Ishikawa (cell line): Measurements from ENCODE around the gene IL1RL2.

ENCODE experiments used
- CEBPB ChIP-seq: IDR thresholded peaks from 2 replicates; pipeline ENCODE4 v1.6.1; 2012
- CREB1 ChIP-seq: IDR thresholded peaks from 2 replicates; pipeline ENCODE4 v1.6.1; 2012; ENCODE audit warnings: low read depth
- EGR1 ChIP-seq: IDR thresholded peaks from 2 replicates; pipeline ENCODE4 v1.6.1; 2012
- EP300 ChIP-seq: IDR thresholded peaks from 2 replicates; pipeline ENCODE4 v1.6.1; 2012; ENCODE audit warnings: borderline replicate concordance
- FOXM1 ChIP-seq: IDR thresholded peaks from 2 replicates; pipeline ENCODE4 v1.6.1; 2012; ENCODE audit warnings: low read depth, borderline replicate concordance
- NFIC ChIP-seq: IDR thresholded peaks from 2 replicates; pipeline ENCODE4 v1.6.1; 2012
- RAD21 ChIP-seq: IDR thresholded peaks from 2 replicates; pipeline ENCODE4 v1.6.1; 2012; ENCODE audit warnings: low read depth
- TAF1 ChIP-seq: IDR thresholded peaks from 2 replicates; pipeline ENCODE4 v1.6.1; 2012; ENCODE audit warnings: low read depth, mild to moderate bottlenecking
- TCF12 ChIP-seq: IDR thresholded peaks from 2 replicates; pipeline ENCODE4 v1.6.1; 2012; ENCODE audit warnings: low read depth
- TEAD4 ChIP-seq: IDR thresholded peaks from 2 replicates; pipeline ENCODE4 v1.6.1; 2012
- YY1 ChIP-seq: IDR thresholded peaks from 2 replicates; pipeline ENCODE4 v1.6.1; 2012; ENCODE audit warnings: low read depth
- ZBTB7A ChIP-seq: IDR thresholded peaks from 2 replicates; pipeline ENCODE4 v1.6.1; 2012; ENCODE audit warnings: low read depth
- TF ChIP-seq, protein P1 (sequence below): IDR thresholded peaks from 2 replicates; pipeline ENCODE4 v1.6.1; 2012
- TF ChIP-seq, protein P2 (sequence below): IDR thresholded peaks from 2 replicates; pipeline ENCODE4 v1.6.1; 2012
- TF ChIP-seq, protein P3 (sequence below): IDR thresholded peaks from 2 replicates; pipeline ENCODE4 v1.6.1; 2012; ENCODE audit warnings: low read depth, mild to moderate bottlenecking

Gene IL1RL2

DNA sequence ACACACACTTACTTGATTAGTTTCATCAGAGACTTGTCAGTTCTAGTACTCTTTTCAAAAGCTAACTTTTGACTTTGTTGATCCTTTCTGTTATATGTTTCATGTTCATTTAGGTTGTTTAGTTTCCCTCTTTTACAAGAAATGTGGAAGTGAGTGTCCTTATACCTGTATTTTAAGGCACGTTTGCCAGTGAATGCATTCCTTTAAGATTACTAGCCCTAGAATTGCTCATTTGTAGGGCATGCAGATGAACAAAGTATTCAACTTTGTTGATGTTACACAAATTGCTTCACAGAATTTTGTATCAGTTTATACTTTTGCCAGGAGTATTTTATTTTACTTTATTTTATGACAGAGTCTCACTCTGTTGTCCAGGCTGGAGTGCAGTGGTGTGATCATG, 6.3 kb downstream of the IL1RL2 start:
- TF ChIP-seq YY1 (no peak), TEAD4 (no peak), TCF12 (no peak), EP300 (no peak), EGR1 (no peak), FOXM1 (no peak), TAF1 (no peak), CEBPB (no peak), CREB1 (no peak), ZBTB7A (no peak)
- TF ChIP-seq, protein P1, sequence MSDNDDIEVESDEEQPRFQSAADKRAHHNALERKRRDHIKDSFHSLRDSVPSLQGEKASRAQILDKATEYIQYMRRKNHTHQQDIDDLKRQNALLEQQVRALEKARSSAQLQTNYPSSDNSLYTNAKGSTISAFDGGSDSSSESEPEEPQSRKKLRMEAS: no peak
- TF ChIP-seq, protein P2, sequence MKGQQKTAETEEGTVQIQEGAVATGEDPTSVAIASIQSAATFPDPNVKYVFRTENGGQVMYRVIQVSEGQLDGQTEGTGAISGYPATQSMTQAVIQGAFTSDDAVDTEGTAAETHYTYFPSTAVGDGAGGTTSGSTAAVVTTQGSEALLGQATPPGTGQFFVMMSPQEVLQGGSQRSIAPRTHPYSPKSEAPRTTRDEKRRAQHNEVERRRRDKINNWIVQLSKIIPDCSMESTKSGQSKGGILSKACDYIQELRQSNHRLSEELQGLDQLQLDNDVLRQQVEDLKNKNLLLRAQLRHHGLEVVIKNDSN: no peak
- TF ChIP-seq, protein P3, sequence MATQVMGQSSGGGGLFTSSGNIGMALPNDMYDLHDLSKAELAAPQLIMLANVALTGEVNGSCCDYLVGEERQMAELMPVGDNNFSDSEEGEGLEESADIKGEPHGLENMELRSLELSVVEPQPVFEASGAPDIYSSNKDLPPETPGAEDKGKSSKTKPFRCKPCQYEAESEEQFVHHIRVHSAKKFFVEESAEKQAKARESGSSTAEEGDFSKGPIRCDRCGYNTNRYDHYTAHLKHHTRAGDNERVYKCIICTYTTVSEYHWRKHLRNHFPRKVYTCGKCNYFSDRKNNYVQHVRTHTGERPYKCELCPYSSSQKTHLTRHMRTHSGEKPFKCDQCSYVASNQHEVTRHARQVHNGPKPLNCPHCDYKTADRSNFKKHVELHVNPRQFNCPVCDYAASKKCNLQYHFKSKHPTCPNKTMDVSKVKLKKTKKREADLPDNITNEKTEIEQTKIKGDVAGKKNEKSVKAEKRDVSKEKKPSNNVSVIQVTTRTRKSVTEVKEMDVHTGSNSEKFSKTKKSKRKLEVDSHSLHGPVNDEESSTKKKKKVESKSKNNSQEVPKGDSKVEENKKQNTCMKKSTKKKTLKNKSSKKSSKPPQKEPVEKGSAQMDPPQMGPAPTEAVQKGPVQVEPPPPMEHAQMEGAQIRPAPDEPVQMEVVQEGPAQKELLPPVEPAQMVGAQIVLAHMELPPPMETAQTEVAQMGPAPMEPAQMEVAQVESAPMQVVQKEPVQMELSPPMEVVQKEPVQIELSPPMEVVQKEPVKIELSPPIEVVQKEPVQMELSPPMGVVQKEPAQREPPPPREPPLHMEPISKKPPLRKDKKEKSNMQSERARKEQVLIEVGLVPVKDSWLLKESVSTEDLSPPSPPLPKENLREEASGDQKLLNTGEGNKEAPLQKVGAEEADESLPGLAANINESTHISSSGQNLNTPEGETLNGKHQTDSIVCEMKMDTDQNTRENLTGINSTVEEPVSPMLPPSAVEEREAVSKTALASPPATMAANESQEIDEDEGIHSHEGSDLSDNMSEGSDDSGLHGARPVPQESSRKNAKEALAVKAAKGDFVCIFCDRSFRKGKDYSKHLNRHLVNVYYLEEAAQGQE: no peak

DNA sequence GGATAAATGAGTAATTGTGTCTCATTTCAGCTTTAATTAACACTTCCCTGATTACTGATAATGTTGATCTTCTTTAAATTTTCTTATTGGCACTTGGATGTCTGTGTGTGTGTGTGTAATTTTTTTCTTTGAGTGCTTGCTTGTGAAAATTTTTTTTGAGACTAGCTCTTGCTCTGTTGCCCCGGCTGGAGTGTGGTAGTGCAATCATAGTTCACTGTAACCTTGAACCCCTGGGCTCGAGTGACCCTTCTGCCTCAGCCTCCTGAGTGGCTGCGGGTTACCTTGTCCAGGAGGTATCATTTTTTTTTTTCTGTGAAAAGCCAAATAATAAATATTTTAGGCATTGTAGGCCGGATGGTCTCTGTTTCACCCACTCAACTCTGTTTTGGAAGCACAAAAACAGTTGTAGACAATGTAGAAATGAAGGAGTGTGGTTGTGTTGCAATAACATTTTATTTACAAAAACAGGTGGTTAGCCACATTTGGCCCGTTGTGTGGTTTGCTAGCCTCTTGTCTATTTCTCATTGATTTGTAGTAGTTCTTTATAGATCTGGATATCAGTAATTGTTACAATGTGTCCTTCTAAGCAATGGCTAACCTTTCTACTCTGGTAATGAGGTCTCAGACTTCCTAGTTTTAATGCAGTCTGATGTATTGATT, 7.9 kb downstream of the IL1RL2 start:
- no peak for TF ChIP-seq RAD21
- TF ChIP-seq CREB1: no peak
- TF ChIP-seq FOXM1: no peak
- TF ChIP-seq EP300: no peak
- no peak for TF ChIP-seq NFIC
- TF ChIP-seq TCF12: no peak

DNA sequence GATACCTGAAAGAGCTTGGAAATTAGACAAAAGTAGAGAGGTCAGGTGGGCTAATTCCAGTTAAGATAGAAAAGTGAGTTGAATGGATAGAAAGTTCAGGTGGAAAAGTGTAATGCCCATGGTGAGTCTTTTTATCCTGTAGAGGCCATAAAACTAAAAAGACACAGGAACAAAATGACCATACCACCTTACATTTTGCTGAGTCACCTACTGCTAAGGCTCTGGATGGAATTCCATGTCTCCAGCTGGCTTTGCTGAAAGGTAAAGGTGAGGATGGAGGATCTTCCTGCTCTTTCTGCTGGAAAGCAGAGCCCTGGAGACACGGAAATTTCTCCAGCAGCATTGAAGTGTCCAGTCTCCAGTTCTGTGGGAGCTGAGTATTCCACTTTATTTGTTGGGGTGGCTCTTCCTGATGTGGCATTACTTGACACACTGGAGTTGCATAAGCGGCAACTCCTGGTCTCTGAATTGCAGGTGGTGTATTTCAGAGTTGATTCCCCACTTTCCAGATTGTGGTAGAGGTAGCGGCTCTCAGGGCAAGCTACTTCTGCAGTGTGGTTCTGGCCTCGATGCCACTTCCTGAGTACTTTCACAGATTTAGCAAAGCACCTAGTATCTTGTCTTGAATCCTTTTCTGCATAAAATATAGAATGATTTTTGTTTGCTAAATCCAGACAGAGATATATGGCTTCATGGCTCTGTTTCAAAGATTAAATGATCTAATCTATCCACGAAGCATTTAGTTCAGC, 10.7 kb downstream of the IL1RL2 start:
- TF ChIP-seq CEBPB (no peak), EP300 (no peak), TAF1 (no peak), NFIC (no peak), TEAD4 (no peak), YY1 (no peak), TCF12 (no peak), CREB1 (no peak)
- TF ChIP-seq, protein P2: no peak
- TF ChIP-seq, protein P3: no peak

DNA sequence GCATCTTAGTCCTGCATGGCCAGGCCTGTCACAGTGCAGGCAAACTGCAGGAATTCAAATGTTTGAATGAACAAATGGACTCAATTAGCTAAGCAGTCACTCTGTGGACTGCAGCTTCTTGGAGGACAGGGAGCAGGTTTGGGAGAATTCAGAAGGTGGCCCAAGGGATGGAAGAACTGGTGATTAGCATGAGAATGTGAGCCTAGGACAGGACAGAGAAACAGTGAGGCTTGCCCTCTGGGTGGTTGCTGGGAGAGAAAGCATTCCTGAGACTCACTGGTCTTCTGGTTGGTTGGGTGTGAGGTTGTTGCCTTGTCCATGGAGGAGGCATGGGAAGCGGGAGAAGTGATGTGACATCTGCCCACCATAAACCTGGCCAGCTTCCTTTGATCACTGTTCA, 13.7 kb downstream of the IL1RL2 start:
- TF ChIP-seq EP300 (no peak), TAF1 (no peak), EGR1 (no peak), TEAD4 (no peak), FOXM1 (no peak), CREB1 (no peak), RAD21 (no peak), ZBTB7A (no peak), CEBPB (no peak), TCF12 (no peak), YY1 (no peak), NFIC (no peak)
- TF ChIP-seq, protein P1: no peak
- TF ChIP-seq, protein P2: no peak
- TF ChIP-seq, protein P3: no peak
